ENCODE data around the gene METRNL. TPM values are rescaled to one million over a fixed set of nuclear protein-coding genes. Genes with fewer than 3 reads are reported as not detected.
"Not testable (repeated sequence)": the region's sequence is repeated elsewhere in the genome, so short reads cannot be mapped to it uniquely, and the experiment has no call there.

Gene METRNL
- polyA plus RNA-seq, 4 donors: 45.9 to 80.0 (median 47.4) TPM

DNA sequence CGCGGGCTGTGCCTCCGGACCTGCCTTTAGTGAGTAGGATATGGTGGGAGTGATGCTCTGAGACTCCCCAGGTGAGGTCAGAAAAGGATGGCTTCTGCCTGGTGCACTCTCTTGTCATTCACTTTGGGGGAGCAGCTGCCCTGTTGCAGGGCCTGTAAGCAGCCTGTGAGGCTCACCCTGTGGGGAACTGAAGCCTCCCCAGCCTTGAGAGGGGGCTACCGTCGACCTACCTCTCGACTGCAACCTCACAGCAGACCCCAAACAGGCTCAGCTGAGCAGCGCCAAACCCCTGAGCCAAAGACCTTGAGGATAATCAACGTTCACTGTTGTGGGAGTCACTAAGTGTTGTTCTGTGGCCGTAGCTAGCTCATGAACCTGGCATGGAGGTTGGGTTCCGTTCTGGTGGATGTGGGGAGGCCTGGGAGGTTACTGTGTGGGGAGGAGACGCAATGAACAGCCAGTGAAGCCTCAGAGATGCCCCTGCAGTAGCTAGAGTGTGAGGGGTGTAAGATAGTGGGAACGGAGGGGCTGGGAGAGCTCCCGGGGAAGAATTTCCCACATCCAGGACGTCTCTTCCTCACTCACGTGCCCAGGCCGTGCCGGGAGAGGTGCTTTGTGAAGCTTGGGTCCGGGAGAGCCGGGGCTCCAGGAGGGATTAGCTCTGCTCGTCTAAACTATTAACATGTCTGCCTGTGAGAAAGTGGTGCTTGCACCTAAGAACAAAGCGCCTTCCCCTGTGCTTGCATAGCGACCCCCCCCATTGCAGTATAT, 38.8 kb downstream of the METRNL start:
- DNase-seq (ENCODE audit: low read depth in 4 of 4, low spot score in 3 of 4): no peak

DNA sequence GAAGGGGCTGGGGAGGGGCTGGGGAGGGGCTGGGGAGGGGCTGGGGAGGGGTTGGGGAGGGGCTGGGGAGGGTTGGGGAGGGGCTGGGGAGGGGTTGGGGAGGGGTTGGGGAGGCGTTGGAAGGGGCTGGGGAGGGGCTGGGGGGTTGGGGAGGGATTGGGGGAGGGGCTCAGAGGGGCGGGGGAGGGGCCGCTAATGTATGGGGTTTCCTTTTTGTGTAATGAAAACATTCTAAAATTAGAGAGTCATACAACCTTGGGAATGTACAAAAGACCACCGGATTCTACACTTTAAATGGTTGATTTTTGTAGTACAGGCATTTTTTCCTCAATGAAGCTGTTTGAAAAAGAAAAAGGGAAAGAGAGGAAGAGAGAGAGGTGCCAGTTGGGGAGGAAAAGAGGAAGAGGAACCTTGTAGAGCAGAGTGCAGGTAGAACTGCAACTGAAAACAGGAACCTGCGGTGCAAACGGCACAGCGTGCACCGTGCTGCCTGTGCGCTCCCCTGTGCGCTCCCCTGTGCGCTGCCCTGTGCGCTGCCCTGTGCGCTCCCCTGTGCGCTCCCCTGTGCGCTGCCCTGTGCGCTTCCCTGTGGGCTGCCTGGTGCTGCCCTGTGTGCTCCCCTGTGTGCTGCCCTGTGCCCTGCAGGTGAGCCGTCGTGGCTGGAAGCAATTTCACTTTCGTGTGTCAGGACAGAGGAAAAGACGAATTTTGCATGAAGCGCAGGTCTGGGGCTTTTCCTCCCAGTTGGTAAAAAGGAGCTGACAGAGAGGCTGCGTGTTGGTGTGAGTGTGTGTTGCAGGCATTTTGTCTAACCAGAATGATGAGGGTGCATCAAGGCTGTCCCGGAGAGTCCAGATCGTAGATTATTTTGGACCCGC, 40.8 kb downstream of the METRNL start:
- no peak for DNase-seq (ENCODE audit: low read depth in 4 of 4, low spot score in 3 of 4)

GRCh38 chr17:83121473-83121872, 42.1 kb downstream of the METRNL start:
- not testable (repeated sequence) for DNase-seq (ENCODE audit: low read depth in 4 of 4, low spot score in 3 of 4)

GRCh38 chr17:83121921-83122820, 42.8 kb downstream of the METRNL start:
- DNase-seq (ENCODE audit: low read depth in 4 of 4, low spot score in 3 of 4): no peak

- DNase-seq (ENCODE audit: low read depth in 4 of 4, low spot score in 3 of 4): no peak
Observed at GRCh38 chr17:83122834-83123233, 43.4 kb downstream of the METRNL start.

GRCh38 chr17:83123896-83124801, 44.7 kb downstream of the METRNL start:
- no peak for DNase-seq (ENCODE audit: low read depth in 4 of 4, low spot score in 3 of 4)

DNA sequence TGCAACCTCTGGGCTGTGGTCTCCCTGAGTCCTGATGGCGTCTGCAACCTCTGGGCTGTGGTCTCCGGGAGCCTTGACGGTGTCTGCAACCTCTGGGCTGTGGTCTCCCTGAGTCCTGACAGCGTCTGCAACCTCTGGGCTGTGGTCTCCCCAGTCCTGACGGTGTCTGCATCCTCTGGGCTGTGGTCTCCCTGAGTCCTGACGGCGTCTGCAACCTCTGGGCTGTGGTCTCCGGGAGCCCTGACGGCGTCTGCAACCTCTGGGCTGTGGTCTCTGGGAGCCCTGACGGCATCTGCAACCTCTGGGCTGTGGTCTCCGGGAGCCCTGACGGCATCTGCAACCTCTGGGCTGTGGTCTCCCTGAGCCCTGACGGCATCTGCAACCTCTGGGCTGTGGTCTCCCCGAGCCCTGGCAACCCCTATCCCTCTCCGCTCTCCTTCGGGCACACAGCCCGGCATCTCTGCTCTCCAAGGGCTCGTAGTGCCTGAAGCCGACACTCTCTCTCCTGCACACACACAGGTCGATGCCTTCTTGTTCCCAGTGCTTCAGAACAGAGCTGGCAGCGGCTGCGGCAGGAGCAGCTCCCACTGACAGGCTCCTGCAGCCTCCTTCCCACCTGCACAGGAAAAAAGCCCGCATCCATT, 45.6 kb downstream of the METRNL start:
- DNase-seq (ENCODE audit: low read depth in 4 of 4, low spot score in 3 of 4): no peak

- DNase-seq (ENCODE audit: low read depth in 4 of 4, low spot score in 3 of 4): no peak
Observed at GRCh38 chr17:83125515-83126274, 46.3 kb downstream of the METRNL start.

- no peak for DNase-seq (ENCODE audit: low read depth in 4 of 4, low spot score in 3 of 4)
Observed at GRCh38 chr17:83126275-83126811, 46.9 kb downstream of the METRNL start.

- DNase-seq (ENCODE audit: low read depth in 4 of 4, low spot score in 3 of 4): no peak
Observed at GRCh38 chr17:83127431-83128160, 48.2 kb downstream of the METRNL start.

- DNase-seq (ENCODE audit: low read depth in 4 of 4, low spot score in 3 of 4): no peak
Observed at GRCh38 chr17:83128306-83129240, 49.2 kb downstream of the METRNL start.

- DNase-seq (ENCODE audit: low read depth in 4 of 4, low spot score in 3 of 4): no peak
Observed at GRCh38 chr17:83129676-83130075, 50.3 kb downstream of the METRNL start.

- DNase-seq (ENCODE audit: low read depth in 4 of 4, low spot score in 3 of 4): no peak
Observed at GRCh38 chr17:83131401-83132011, 52.1 kb downstream of the METRNL start.

DNA sequence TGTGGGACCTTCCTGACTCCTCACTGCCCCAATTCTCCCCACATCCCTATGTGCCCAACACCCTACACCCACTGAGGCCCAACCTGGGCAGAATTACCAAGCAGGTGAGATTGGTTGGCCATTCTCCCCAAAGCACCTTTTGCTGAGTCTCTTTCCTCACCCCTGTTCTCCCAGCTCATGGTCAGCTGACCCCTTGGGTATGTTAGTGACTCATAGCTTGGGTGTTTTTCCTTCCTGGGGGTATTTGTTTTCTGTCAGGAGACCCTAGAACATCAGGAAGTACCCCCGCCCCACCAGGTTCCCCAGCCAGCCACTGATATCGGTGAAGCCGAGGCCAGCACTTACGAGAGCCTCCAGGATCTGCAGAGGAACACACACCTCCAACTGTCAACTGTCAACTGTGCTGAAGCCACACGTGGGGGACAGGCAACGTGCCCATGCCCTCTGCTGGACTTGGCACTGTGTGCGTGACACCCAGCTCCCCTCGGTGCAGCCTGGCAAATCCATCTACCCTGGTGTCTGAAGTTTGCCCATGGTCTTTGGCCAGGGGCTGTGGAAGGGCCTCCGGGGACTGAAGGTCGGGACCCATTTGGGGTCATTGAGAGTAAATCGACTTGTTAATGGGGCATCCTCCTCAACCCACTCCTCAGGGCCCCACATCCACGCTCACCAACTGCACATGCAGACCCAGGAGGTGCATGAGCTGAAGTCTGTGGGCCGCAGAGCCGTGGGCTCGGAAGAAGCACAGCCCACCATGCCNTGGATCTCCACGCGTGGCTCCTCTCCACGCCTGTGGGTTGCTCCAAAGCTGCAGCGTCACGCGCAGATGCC, 53.1 kb downstream of the METRNL start:
- no peak for DNase-seq (ENCODE audit: low read depth in 4 of 4, low spot score in 3 of 4)

Data from right renal pelvis (tissue), 4 donors.